GM19372 (cell line): Measurements from ENCODE around the gene EAPP.
"Not testable (repeated sequence)": the region's sequence is repeated elsewhere in the genome, so short reads cannot be mapped to it uniquely, and the experiment has no call there.

Source experiments
- ATAC-seq: cut with Tn5 transposase; IDR thresholded peaks from one replicate; pipeline ENCODE4 v1.9.1; 2021; ENCODE audit warnings: mild to moderate bottlenecking, low read depth, moderate library complexity; ENCODE audit not compliant: unreplicated experiment

Gene EAPP

GRCh38 chr14:34489324-34489723, 50.2 kb downstream of the EAPP start:
- no peak for ATAC-seq

- ATAC-seq, result no peak
Observed at GRCh38 chr14:34488528-34488927, 51.0 kb downstream of the EAPP start.

GRCh38 chr14:34484726-34485125, 54.8 kb downstream of the EAPP start:
- no peak for ATAC-seq

- ATAC-seq, result no peak
Observed at GRCh38 chr14:34482463-34482862, 57.0 kb downstream of the EAPP start.

GRCh38 chr14:34479694-34480093, 59.8 kb downstream of the EAPP start:
- no peak for ATAC-seq

- ATAC-seq, result no peak
Observed at GRCh38 chr14:34478261-34478660, 61.2 kb downstream of the EAPP start.

GRCh38 chr14:34476036-34476435, 63.5 kb downstream of the EAPP start:
- ATAC-seq, result not testable (repeated sequence)

GRCh38 chr14:34475163-34475562, 64.3 kb downstream of the EAPP start:
- no peak for ATAC-seq

- no peak for ATAC-seq
Observed at GRCh38 chr14:34474187-34474679, 65.3 kb downstream of the EAPP start.

GRCh38 chr14:34472706-34473279, 66.7 kb downstream of the EAPP start:
- ATAC-seq, result no peak

GRCh38 chr14:34470319-34470718, 69.2 kb downstream of the EAPP start:
- no peak for ATAC-seq

- ATAC-seq, result no peak
Observed at GRCh38 chr14:34466691-34467090, 72.8 kb downstream of the EAPP start.
